Tibial nerve (tissue), 4 donors: ENCODE measurements around the gene PCID2.

Source experiments
- CTCF ChIP-seq, 5 experiments: fragments of 200-600 bp in 3 of 5; fragments of 450-650 bp in 2 of 5; sonication (generic) in 3 of 5; IDR thresholded peaks; one replicate each; pipeline ENCODE4 v1.5.1; 2016 to 2019; ENCODE audit warnings: antibody characterized with exemption in 5 of 5, mild to moderate bottlenecking in 3 of 5, moderate library complexity in 2 of 5
- EP300 ChIP-seq, 2 donors: sonication (generic); formaldehyde crosslinking; IDR thresholded peaks; one replicate each; pipeline ENCODE4 v1.6.1; 2017; ENCODE audit warnings: antibody characterized with exemption in 2 of 2, mild to moderate bottlenecking in 1 of 2
- POLR2A ChIP-seq, 2 donors: fragments of 450-650 bp; IDR thresholded peaks; one replicate each; pipeline ENCODE4 v1.6.1; 2017; ENCODE audit warnings: antibody characterized with exemption in 2 of 2, mild to moderate bottlenecking in 2 of 2, moderate library complexity in 2 of 2

GRCh38 chr13:113135281-113135760 is 73.1 kb downstream of the PCID2 start:
- TF ChIP-seq CTCF (IDR thresholded peaks at IDR 0.05) (no peak), POLR2A (IDR thresholded peaks at IDR 0.05) (no peak), EP300 (IDR thresholded peaks at IDR 0.05) (no peak)
